ENCODE data around the gene TBCE.

DNA sequence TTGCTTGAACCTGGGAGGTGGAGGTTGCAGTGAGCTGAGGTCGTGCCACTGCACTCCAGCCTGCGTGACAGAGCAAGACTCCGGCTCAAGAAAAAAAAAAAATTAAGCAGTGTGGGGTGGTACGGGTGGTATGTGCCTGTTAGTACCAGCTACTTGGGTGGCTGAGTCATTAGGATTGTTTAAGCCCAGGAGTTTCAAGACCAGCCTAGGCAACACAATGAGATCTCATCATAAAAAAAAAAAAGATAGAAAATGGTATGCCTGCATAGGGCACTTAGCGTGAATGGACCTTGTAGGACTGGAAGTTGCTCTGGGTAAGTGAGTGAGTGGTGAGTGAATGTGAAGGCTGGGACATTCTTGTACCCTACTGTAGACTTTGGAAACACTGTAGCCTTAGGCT, 37.0 kb downstream of the TBCE start:
- TF ChIP-seq, protein P1, sequence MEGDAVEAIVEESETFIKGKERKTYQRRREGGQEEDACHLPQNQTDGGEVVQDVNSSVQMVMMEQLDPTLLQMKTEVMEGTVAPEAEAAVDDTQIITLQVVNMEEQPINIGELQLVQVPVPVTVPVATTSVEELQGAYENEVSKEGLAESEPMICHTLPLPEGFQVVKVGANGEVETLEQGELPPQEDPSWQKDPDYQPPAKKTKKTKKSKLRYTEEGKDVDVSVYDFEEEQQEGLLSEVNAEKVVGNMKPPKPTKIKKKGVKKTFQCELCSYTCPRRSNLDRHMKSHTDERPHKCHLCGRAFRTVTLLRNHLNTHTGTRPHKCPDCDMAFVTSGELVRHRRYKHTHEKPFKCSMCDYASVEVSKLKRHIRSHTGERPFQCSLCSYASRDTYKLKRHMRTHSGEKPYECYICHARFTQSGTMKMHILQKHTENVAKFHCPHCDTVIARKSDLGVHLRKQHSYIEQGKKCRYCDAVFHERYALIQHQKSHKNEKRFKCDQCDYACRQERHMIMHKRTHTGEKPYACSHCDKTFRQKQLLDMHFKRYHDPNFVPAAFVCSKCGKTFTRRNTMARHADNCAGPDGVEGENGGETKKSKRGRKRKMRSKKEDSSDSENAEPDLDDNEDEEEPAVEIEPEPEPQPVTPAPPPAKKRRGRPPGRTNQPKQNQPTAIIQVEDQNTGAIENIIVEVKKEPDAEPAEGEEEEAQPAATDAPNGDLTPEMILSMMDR (IDR thresholded peaks at IDR 0.05; ENCODE audit: poor library complexity, severe bottlenecking): no peak
- TF ChIP-seq TAF1 (IDR thresholded peaks at IDR 0.05; ENCODE audit: low read depth): no peak
- TF ChIP-seq EZH2 (IDR thresholded peaks at IDR 0.05; ENCODE audit: borderline replicate concordance, insufficient read depth, low read length, poor library complexity, severe bottlenecking): no peak
- TF ChIP-seq POLR2AphosphoS5 (IDR thresholded peaks at IDR 0.05): no peak
- TF ChIP-seq MXI1 (conservative IDR thresholded peaks at IDR 0.05; ENCODE audit: poor library complexity, severe bottlenecking): no peak
- TF ChIP-seq SMC3 (conservative IDR thresholded peaks at IDR 0.05; ENCODE audit: poor library complexity): no peak

Measured in neural cell (in vitro differentiated cells).